ENCODE measurements around the gene UFSP1.

The UFSP1 gene

GRCh38 chr7:100901921-100902332 lies 12.4 kb upstream of the UFSP1 start:
- DNase-seq (ENCODE audit: low read depth), result no peak
- no peak for TF ChIP-seq MAX (IDR thresholded peaks at IDR 0.05; ENCODE audit: low read depth, low read length)
- no peak for TF ChIP-seq MYC (IDR thresholded peaks at IDR 0.05; ENCODE audit: low read depth, low read length)
- no peak for TF ChIP-seq POLR2A (IDR thresholded peaks at IDR 0.05; ENCODE audit: extremely low read depth, insufficient read length)
- no peak for TF ChIP-seq CTCF (IDR thresholded peaks at IDR 0.05; ENCODE audit: low read depth, low read length)
- no peak overlapping the region for H3K4me3 ChIP-seq (ENCODE audit: low read depth, low read length)

- TF ChIP-seq MAX (IDR thresholded peaks at IDR 0.05; ENCODE audit: low read depth, low read length) (no peak), MYC (IDR thresholded peaks at IDR 0.05; ENCODE audit: low read depth, low read length) (no peak)
- DNase-seq (ENCODE audit: low read depth), result no peak
- H3K4me3 ChIP-seq (ENCODE audit: low read depth, low read length), result no peak overlapping the region
These were observed 11.5 kb upstream of the UFSP1 start for GRCh38 chr7:100900978-100901377.

GRCh38 chr7:100899432-100899831 lies 9.9 kb upstream of the UFSP1 start:
- TF ChIP-seq CTCF (IDR thresholded peaks at IDR 0.05; ENCODE audit: low read depth, low read length) (no peak), MYC (IDR thresholded peaks at IDR 0.05; ENCODE audit: low read depth, low read length) (no peak), MAX (IDR thresholded peaks at IDR 0.05; ENCODE audit: low read depth, low read length) (no peak), POLR2A (IDR thresholded peaks at IDR 0.05; ENCODE audit: extremely low read depth, insufficient read length) (no peak)
- H3K4me3 ChIP-seq (ENCODE audit: low read depth, low read length), result no peak overlapping the region
- no peak for DNase-seq (ENCODE audit: low read depth)

GRCh38 chr7:100897772-100898454 lies 8.4 kb upstream of the UFSP1 start:
- no peak overlapping the region for H3K4me3 ChIP-seq (ENCODE audit: low read depth, low read length)
- DNase-seq (ENCODE audit: low read depth), result no peak
- no peak for TF ChIP-seq CTCF (IDR thresholded peaks at IDR 0.05; ENCODE audit: low read depth, low read length)
- no peak for TF ChIP-seq MAX (IDR thresholded peaks at IDR 0.05; ENCODE audit: low read depth, low read length)
- no peak for TF ChIP-seq POLR2A (IDR thresholded peaks at IDR 0.05; ENCODE audit: extremely low read depth, insufficient read length)
- TF ChIP-seq MYC (IDR thresholded peaks at IDR 0.05; ENCODE audit: low read depth, low read length), result no peak

GRCh38 chr7:100896732-100897608 lies 7.5 kb upstream of the UFSP1 start:
- TF ChIP-seq CTCF (IDR thresholded peaks at IDR 0.05; ENCODE audit: low read depth, low read length), result peak; percentile 83
- no peak for TF ChIP-seq MYC (IDR thresholded peaks at IDR 0.05; ENCODE audit: low read depth, low read length)
- TF ChIP-seq MAX (IDR thresholded peaks at IDR 0.05; ENCODE audit: low read depth, low read length), result peak; percentile 43; the same call in 1 of the 2 replicates
- DNase-seq (ENCODE audit: low read depth), result peak; percentile 48
- H3K4me3 ChIP-seq (ENCODE audit: low read depth, low read length), result no peak overlapping the region
